GM20000 (cell line): ENCODE data around the gene MLYCD.

Experiments used
- DNase-seq: peaks from one replicate; pipeline ENCODE4 v3.0.0; 2012; ENCODE audit warnings: low spot score
- TF ChIP-seq, protein P1 (sequence below): IDR thresholded peaks from 2 replicates; pipeline ENCODE4 v1.5.1; 2012; ENCODE audit warnings: mild to moderate bottlenecking, control low read depth; ENCODE audit errors: extremely low read depth, missing control alignments

MLYCD gene

DNA sequence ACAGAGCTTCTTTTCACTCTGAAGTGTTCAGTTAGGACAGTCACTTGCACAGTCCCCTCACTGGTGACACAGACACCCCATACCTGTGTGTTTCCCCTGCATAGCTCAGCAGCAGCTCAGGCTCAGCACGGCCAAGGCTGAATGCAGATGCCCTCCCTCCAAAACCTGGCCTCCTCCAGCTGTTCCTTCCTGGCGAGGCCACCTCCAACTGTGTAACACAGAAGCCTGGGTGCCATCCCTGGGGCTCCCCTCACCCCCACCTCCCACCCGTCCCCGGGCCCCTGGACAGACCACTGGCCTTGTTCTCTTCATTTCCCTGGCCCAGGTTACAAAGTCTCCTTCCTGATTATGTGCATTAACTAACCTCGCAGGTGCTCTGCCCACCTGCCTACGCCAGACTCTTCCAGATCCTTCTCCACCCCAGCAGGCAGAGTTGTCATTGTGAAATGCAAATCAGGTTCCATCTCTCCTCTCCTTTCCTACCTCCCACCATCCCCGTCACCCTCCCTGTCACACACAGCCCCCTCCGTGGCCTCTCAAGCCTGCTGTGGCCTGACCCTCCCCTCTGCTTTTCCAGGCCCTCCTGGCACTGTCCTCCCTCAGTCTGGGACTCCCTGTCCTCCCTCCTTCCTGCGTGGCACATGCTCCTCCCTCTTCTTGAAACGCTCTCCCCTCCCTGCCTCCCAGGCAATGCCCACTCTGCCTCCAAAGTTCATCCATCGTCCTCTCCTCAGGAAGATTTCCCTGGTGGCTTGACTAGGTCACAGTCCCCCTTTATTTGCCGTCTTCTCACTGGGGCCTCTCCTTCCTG is 26.4 kb downstream of the MLYCD start:
- no peak for DNase-seq
- TF ChIP-seq, protein P1, sequence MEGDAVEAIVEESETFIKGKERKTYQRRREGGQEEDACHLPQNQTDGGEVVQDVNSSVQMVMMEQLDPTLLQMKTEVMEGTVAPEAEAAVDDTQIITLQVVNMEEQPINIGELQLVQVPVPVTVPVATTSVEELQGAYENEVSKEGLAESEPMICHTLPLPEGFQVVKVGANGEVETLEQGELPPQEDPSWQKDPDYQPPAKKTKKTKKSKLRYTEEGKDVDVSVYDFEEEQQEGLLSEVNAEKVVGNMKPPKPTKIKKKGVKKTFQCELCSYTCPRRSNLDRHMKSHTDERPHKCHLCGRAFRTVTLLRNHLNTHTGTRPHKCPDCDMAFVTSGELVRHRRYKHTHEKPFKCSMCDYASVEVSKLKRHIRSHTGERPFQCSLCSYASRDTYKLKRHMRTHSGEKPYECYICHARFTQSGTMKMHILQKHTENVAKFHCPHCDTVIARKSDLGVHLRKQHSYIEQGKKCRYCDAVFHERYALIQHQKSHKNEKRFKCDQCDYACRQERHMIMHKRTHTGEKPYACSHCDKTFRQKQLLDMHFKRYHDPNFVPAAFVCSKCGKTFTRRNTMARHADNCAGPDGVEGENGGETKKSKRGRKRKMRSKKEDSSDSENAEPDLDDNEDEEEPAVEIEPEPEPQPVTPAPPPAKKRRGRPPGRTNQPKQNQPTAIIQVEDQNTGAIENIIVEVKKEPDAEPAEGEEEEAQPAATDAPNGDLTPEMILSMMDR, result no peak

DNA sequence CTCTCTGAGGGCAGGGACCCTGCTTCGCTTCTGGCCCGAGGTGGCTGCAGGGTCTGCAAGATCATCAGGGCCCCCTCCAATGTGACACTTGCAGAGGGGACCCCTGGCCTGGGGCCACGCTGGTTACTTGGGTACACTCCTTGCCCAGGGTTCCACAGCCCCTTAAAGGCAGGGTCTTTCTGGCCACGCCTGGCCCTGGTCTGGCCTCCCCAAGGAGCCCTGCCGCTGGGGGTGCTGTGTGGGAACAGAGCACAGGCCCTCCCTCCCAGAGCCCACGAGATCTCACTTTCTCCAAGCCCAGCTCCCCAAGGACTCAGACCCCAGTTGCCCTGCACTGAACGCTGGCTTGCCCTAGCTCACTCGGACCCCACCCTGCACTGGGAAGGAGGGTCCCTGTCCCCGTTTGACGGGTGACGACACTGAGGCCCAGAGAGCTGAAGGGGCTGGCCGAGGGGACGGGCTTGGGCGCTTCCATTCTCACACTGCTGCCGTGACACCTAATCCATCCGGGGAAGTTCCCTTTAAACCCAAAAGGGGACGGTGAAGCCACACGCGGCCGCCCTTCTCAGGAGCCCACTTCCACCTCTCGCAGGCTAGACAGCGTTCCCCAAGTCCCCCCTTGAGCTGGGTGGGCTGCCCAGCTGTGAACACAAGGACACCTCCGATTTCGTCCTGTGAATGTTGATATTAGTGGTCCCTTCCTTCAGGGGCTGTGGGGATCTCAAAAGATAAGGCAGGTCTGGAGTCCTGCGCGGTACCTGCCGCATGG is 27.2 kb downstream of the MLYCD start:
- no peak for DNase-seq
- TF ChIP-seq, protein P1, result no peak

DNA sequence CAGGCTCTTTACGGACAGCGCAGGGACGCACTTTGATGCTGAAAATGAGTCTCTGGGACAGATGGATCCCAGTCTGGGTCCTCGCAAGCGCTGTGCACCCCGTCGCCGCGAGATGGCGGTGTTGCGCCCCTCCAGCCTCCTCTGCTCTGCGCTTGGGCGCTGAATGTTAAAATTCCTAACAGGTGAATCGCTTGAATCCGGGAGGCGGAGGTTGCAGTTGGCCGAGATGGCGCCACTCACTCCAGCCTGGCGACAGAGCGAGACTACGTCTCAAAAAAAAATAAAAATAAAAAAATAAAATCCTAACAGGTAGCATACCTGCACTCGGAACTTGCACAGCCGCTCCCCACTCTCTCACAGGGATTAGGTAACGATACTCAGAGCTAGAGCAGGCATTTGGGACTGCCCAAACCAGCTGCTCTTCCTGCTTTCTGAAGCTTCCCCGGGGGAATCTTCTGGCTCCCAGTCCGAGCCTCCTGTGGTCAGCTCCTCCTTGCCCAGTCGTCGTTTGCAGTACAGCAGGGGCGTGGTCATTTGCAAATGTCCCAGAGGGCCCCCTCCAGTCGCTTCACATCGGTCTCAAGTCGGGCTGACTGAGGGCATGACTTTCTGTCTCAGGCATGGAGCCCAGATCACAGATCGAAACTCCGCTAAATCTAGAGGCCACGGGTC is 27.9 kb downstream of the MLYCD start:
- TF ChIP-seq, protein P1, result peak; percentile 98
- peak; percentile 82 for DNase-seq

DNA sequence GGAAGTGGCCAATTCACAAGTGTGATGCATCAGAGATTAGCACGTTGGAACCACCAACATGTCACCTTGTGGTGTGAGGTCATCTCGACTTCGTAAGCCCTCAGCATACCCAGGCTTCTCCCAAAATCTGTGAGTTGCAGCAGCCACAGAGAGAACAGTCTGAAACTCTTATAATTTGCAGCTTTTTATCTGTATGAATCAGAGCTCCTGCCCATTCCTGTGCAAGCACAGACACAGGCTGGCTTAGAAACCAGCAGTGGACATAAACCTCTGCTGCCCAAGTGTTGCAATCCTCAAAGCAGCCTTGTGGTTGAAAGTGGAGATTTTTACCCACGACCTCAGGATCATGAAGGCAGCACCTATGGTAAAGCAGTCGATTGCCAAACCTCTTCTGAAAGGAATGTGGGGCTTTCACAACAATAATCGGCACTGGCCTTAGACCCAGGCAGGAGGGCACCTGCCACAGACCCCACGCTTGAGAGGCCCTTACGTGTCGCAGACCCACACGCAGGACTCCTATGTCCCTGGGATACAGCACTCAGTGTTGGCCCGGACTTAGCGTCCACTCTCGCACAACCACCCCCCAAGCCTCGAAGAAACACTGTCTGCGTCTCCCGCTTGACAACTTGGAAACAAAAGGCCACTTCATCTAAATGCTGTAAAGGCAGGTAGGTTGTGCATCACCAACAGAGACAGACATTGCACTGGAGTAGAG is 29.6 kb downstream of the MLYCD start:
- DNase-seq, result no peak
- TF ChIP-seq, protein P1, result no peak

DNA sequence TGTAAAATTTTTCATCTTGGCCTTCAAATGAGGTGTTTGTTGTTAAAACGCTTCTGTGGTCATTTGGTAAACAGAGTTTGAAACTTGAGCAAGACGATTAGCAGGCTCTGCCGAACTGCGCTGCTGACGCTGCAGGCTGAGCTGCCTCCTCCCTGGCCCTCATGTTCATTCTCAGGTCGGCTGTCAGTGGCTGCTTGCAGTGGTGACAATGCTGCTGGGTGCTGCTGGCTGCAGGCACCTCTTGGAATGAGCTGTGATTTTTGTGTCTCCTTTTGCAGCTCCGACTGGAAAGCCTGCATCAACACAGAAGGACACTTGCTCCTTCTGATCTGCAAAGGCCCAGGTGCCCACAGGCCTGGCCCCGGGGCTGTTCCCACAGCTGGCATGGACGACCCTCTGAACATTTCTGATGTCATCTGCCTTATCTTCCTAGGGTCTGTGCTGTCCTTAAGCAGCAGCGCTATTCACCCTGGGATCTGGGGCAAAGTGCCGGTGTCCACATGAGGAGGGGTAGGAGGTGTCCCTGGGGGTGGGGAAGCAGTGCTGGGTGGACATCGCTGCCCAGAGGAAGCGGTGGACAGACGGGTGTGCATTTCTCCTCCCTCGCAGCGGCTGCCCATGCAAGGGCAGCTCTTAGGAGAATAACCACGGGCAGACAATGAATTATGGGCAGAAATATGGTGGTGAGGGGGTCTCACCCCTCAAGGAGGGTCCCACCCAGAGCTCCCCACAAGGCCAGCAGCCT is 31.1 kb downstream of the MLYCD start:
- TF ChIP-seq, protein P1, result no peak
- no peak for DNase-seq

DNA sequence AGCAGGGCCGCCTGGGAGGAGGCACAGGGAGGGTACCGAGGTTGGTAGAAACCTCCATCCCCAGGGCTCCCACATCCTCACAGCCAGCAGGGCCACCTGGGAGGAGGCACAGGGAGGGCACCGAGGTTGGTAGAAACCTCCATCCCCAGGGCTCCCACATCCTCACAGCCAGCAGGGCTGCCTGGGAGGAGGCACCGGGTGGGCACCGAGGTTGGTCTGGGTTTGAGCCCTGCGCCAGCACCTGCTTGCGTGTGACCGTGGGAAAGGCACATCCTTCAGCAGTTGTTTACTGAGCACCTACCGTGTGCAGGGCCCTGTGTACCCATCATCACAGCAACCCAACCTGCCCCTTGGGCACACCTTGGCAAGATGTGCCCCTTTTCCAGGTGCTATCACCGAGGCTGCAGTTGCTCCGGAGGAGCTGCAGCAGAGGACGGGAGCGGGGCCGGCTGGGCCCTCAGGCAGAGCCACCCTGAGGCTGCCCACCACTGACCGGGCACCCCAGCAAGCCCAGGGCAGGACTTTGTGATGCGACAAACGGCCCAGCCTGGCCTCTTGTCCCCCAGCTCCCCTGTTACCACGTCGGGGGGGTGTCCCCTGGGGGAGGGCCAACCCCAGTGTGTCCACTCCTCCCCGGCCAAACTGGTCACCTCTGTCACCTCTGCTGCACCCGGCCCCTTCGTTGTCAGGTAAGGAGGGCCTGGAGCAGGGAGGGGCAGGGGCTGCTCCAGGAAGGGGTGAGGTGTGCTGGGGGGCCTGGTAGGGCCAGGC is 32.0 kb downstream of the MLYCD start:
- TF ChIP-seq, protein P1, result no peak
- no peak for DNase-seq
